ENCODE results near the gene SLC2A13. TPM values are rescaled to one million over a fixed set of nuclear protein-coding genes. Genes with fewer than 3 reads are reported as not detected.

The SLC2A13 gene
- total RNA-seq, 1 donor from 2014 or later = 5.6 TPM

GRCh38 chr12:40146800-40147797 is 41.2 kb upstream of the SLC2A13 start:
- Mint-ChIP-seq H3K27me3 (ENCODE audit: low read depth) (no peaks in the 10 kb centered on the region), H3K4me1 (no peaks in the 10 kb centered on the region)
- DNase-seq (ENCODE audit: low read depth, low spot score) = no peak

GRCh38 chr12:40145896-40146295 is 40.0 kb upstream of the SLC2A13 start:
- no peaks in the 10 kb centered on the region for H3K4me1 Mint-ChIP-seq
- H3K27ac Mint-ChIP-seq (ENCODE audit: unreplicated experiment) = no peak overlapping the region
- H3K27me3 Mint-ChIP-seq (ENCODE audit: low read depth) = no peaks in the 10 kb centered on the region
- no peaks in the 10 kb centered on the region for H3K36me3 Mint-ChIP-seq (ENCODE audit: low read depth)
- no peak for DNase-seq (ENCODE audit: low read depth, low spot score)
- H3K4me3 Mint-ChIP-seq = no peak overlapping the region
- TF ChIP-seq CTCF (conservative IDR thresholded peaks at IDR 0.05) = no peak
- no peaks in the 10 kb centered on the region for H3K9me3 Mint-ChIP-seq

More at GRCh38 chr12:40146800-40147797, 41.2 kb upstream of the SLC2A13 start:
- Mint-ChIP-seq H3K4me3 (no peak overlapping the region), H3K9me3 (no peaks in the 10 kb centered on the region), H3K36me3 (ENCODE audit: low read depth) (no peaks in the 10 kb centered on the region), H3K27ac (ENCODE audit: unreplicated experiment) (no peak overlapping the region)
- no peak for TF ChIP-seq CTCF (conservative IDR thresholded peaks at IDR 0.05)

GRCh38 chr12:40144023-40144422 is 38.1 kb upstream of the SLC2A13 start:
- Mint-ChIP-seq H3K9me3 (no peaks in the 10 kb centered on the region), H3K27me3 (ENCODE audit: low read depth) (no peaks in the 10 kb centered on the region), H3K4me1 (no peaks in the 10 kb centered on the region), H3K36me3 (ENCODE audit: low read depth) (no peaks in the 10 kb centered on the region), H3K4me3 (no peak overlapping the region), H3K27ac (ENCODE audit: unreplicated experiment) (no peak overlapping the region)
- DNase-seq (ENCODE audit: low read depth, low spot score) = no peak
- no peak for TF ChIP-seq CTCF (conservative IDR thresholded peaks at IDR 0.05)

GRCh38 chr12:40142001-40142744 is 36.3 kb upstream of the SLC2A13 start:
- H3K4me3 Mint-ChIP-seq = no peak overlapping the region
- no peaks in the 10 kb centered on the region for H3K27me3 Mint-ChIP-seq (ENCODE audit: low read depth)
- TF ChIP-seq CTCF (conservative IDR thresholded peaks at IDR 0.05) = no peak
- no peak overlapping the region for H3K27ac Mint-ChIP-seq (ENCODE audit: unreplicated experiment)
- no peak for DNase-seq (ENCODE audit: low read depth, low spot score)
- peaks cover 9% of the 10 kb centered on the region for H3K4me1 Mint-ChIP-seq
- no peaks in the 10 kb centered on the region for H3K9me3 Mint-ChIP-seq
- H3K36me3 Mint-ChIP-seq (ENCODE audit: low read depth) = no peaks in the 10 kb centered on the region

- H3K27ac Mint-ChIP-seq (ENCODE audit: unreplicated experiment) = no peak overlapping the region
Measured at GRCh38 chr12:40138526-40138925, 32.6 kb upstream of the SLC2A13 start.

More at GRCh38 chr12:40138526-40138925, 32.6 kb upstream of the SLC2A13 start:
- no peaks in the 10 kb centered on the region for H3K9me3 Mint-ChIP-seq
- no peaks in the 10 kb centered on the region for H3K36me3 Mint-ChIP-seq (ENCODE audit: low read depth)
- DNase-seq (ENCODE audit: low read depth, low spot score) = no peak
- no peak for TF ChIP-seq CTCF (conservative IDR thresholded peaks at IDR 0.05)
- H3K4me3 Mint-ChIP-seq = no peak overlapping the region
- no peaks in the 10 kb centered on the region for H3K27me3 Mint-ChIP-seq (ENCODE audit: low read depth)
- H3K4me1 Mint-ChIP-seq = peaks cover 9% of the 10 kb centered on the region
